ENCODE results near the gene ARRB1.

DNA sequence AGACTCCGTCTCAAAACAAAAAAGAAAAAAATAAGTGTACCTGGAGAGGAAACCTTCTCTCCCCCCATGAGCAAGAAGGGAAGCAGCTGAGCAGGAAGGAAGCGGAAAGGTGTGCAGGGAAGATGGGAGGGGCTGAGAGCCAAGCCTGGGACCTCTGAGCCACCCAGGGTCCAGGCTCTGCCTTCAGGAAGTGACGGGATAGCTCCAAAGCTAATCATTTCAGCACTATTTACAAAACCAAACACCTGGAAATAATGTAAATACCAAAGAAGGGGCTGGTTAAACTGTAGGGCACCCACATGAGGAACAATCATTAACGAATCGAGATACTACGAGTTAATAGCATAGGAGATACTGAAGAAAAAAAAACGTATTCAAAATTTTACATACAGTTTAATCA is 27.9 kb downstream of the ARRB1 start:
- TF ChIP-seq, protein P1, sequence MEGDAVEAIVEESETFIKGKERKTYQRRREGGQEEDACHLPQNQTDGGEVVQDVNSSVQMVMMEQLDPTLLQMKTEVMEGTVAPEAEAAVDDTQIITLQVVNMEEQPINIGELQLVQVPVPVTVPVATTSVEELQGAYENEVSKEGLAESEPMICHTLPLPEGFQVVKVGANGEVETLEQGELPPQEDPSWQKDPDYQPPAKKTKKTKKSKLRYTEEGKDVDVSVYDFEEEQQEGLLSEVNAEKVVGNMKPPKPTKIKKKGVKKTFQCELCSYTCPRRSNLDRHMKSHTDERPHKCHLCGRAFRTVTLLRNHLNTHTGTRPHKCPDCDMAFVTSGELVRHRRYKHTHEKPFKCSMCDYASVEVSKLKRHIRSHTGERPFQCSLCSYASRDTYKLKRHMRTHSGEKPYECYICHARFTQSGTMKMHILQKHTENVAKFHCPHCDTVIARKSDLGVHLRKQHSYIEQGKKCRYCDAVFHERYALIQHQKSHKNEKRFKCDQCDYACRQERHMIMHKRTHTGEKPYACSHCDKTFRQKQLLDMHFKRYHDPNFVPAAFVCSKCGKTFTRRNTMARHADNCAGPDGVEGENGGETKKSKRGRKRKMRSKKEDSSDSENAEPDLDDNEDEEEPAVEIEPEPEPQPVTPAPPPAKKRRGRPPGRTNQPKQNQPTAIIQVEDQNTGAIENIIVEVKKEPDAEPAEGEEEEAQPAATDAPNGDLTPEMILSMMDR (IDR thresholded peaks at IDR 0.05) = no peak
- TF ChIP-seq MYC (IDR thresholded peaks at IDR 0.05; ENCODE audit: borderline replicate concordance, low read length) (no peak), CEBPB (IDR thresholded peaks at IDR 0.05) (no peak), RAD21 (conservative IDR thresholded peaks at IDR 0.05 in 1 of 2, IDR thresholded peaks at IDR 0.05 in 1 of 2) (no peak), HOXA7 (CRISPR knock-in tag; IDR thresholded peaks at IDR 0.05) (no peak), POLR2A (IDR thresholded peaks at IDR 0.05; ENCODE audit: low read length) (no peak), SREBF2 (IDR thresholded peaks at IDR 0.05) (no peak), EP300 (IDR thresholded peaks at IDR 0.05) (no peak), NR3C1 (IDR thresholded peaks at IDR 0.05) (no peak), CHD4 (IDR thresholded peaks at IDR 0.05; ENCODE audit: borderline replicate concordance) (no peak)
- TF ChIP-seq, protein P2, sequence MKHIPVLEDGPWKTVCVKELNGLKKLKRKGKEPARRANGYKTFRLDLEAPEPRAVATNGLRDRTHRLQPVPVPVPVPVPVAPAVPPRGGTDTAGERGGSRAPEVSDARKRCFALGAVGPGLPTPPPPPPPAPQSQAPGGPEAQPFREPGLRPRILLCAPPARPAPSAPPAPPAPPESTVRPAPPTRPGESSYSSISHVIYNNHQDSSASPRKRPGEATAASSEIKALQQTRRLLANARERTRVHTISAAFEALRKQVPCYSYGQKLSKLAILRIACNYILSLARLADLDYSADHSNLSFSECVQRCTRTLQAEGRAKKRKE (CRISPR knock-in tag; IDR thresholded peaks at IDR 0.05; ENCODE audit: low read depth) = no peak
- TF ChIP-seq, protein P3, sequence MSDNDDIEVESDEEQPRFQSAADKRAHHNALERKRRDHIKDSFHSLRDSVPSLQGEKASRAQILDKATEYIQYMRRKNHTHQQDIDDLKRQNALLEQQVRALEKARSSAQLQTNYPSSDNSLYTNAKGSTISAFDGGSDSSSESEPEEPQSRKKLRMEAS (IDR thresholded peaks at IDR 0.05) = no peak
- TF ChIP-seq, protein P4, sequence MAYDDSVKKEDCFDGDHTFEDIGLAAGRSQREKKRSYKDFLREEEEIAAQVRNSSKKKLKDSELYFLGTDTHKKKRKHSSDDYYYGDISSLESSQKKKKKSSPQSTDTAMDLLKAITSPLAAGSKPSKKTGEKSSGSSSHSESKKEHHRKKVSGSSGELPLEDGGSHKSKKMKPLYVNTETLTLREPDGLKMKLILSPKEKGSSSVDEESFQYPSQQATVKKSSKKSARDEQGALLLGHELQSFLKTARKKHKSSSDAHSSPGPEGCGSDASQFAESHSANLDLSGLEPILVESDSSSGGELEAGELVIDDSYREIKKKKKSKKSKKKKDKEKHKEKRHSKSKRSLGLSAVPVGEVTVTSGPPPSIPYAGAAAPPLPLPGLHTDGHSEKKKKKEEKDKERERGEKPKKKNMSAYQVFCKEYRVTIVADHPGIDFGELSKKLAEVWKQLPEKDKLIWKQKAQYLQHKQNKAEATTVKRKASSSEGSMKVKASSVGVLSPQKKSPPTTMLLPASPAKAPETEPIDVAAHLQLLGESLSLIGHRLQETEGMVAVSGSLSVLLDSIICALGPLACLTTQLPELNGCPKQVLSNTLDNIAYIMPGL (CRISPR knock-in tag; IDR thresholded peaks at IDR 0.05; ENCODE audit: borderline replicate concordance) = no peak
- TF ChIP-seq, protein P5, sequence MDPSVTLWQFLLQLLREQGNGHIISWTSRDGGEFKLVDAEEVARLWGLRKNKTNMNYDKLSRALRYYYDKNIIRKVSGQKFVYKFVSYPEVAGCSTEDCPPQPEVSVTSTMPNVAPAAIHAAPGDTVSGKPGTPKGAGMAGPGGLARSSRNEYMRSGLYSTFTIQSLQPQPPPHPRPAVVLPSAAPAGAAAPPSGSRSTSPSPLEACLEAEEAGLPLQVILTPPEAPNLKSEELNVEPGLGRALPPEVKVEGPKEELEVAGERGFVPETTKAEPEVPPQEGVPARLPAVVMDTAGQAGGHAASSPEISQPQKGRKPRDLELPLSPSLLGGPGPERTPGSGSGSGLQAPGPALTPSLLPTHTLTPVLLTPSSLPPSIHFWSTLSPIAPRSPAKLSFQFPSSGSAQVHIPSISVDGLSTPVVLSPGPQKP (IDR thresholded peaks at IDR 0.05; ENCODE audit: low read depth, low read length) = no peak

All from A549 (cell line).